ENCODE data around the gene OSBPL10.
"Not testable (repeated sequence)": the region's sequence is repeated elsewhere in the genome, so short reads cannot be mapped to it uniquely, and the experiment has no call there.

Gene OSBPL10

DNA sequence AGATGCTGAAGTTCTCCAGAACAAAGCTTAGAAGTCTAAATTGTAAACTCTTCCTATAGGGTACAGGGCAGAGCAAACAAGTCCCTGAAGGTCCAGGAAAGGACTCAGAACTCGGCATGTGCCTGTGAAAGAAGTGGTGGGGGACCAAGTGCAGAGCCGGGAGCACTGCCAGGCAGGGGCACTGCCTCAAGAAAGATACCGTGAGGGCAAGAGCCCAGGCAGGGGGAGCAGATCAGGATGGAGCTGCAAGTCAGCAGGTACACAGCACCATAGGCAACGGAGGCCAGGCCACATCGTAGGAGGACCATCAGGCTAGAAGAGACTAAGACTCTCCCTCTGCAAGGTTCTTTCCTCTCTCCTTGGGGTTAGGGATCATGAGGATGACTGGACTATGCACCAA lies 191.6 kb downstream of the OSBPL10 start:
- Mint-ChIP-seq H3K9me3 (no peaks in the 10 kb centered on the region), H3K36me3 (no peaks in the 10 kb centered on the region), H3K27me3 (no peaks in the 10 kb centered on the region), H3K27ac (no peak overlapping the region), H3K4me3 (no peak overlapping the region), H3K4me1 (no peaks in the 10 kb centered on the region)

DNA sequence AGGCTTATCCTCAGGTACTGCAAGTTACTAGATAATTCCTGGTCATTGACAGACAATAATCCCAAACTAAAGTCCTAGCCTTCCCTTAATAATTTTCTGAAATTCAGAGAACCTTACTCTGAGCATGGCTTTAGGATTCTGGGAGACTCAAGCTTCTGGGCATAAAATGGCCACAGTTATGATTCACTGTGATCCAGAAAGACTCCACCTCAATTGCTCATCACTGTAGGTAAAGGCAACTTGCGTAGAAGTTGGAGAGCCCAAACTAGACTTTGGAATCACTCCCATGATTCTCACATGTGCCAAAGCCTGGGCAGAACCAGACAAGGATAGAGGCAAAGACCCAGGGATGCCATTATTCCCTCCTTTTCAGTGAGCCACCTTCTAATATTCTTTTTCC lies 195.3 kb downstream of the OSBPL10 start:
- no peak overlapping the region for H3K27ac Mint-ChIP-seq
- H3K4me3 Mint-ChIP-seq, result no peak overlapping the region
- H3K27me3 Mint-ChIP-seq, result no peaks in the 10 kb centered on the region
- H3K4me1 Mint-ChIP-seq, result no peaks in the 10 kb centered on the region
- no peaks in the 10 kb centered on the region for H3K36me3 Mint-ChIP-seq
- H3K9me3 Mint-ChIP-seq, result no peaks in the 10 kb centered on the region

DNA sequence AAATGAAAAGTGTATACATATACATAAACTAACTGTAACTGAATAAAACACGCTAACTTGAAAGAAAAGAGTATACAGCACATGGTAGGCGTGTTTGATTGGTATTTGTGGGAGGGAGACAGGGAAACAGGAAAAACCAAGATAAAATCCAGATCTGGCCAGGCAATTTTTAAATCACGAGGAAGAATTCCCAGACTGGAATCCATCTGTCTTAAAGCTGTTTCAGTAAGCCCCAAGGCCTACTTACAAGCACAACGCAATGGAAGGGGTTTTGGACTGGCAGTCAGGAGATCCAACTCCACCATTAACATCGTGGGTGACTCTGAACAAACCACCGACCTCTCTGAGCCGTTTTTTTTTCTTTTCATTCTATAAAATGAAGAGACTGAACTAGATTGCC lies 195.8 kb downstream of the OSBPL10 start:
- Mint-ChIP-seq H3K27me3 (no peaks in the 10 kb centered on the region), H3K36me3 (no peaks in the 10 kb centered on the region), H3K9me3 (no peaks in the 10 kb centered on the region), H3K27ac (no peak overlapping the region), H3K4me1 (no peaks in the 10 kb centered on the region), H3K4me3 (no peak overlapping the region)

DNA sequence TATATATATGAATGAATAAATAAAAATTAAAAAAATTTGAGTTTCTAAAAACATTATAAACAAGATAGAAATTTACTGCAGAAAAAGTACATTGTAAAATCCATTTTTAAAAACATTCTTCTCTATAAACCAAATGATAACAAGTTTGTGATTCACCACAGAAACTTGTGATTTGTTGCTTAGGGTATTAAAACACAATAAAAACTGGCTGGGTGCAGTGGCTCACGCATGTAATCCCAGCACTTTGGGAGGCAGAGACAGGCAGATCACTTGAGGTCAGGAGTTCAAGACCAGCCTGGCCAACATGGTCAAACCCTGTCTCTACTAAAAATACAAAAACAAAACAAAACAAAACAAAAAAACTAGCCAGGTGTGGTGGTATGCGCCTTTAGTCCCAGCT lies 197.2 kb downstream of the OSBPL10 start:
- not testable (repeated sequence) for H3K9me3 Mint-ChIP-seq, H3K36me3 Mint-ChIP-seq, H3K27ac Mint-ChIP-seq, H3K4me3 Mint-ChIP-seq, H3K27me3 Mint-ChIP-seq, H3K4me1 Mint-ChIP-seq

DNA sequence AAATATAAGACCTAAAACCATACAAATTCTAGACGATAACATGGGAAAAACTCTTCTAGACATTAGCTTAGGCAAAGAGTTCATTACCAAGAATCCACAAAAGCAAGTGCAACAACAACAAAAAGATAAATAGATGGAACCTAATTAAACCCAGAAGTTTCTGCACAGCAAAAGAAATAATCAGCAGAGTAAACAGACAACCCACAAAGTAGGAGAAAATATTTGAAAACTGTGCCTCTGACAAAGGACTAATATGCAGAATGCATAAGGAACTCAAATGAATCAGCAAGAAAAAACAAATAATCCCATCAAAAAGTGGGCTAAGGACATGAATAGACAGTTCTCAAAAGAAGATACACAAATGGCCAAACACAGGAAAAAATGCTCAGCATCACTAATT lies 198.8 kb downstream of the OSBPL10 start:
- not testable (repeated sequence) for H3K9me3 Mint-ChIP-seq, H3K36me3 Mint-ChIP-seq, H3K27ac Mint-ChIP-seq, H3K27me3 Mint-ChIP-seq, H3K4me1 Mint-ChIP-seq, H3K4me3 Mint-ChIP-seq

DNA sequence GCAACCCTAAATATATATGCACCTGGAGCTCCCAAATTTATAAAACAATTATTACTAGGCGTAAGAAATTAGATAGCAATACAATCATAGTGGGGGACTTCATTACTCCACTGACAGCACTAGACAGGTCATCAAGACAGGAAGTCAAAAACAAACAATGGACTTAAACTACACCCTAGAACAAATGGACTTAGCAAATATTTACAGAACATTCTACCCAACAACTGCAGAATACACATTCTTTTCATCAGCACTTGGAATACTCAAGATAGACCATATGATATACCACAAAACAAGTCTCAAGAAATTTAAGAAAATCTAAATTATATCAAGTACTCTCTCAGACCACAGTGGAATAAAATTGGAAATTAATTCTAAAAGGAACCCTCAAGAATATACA lies 201.5 kb downstream of the OSBPL10 start:
- H3K27me3 Mint-ChIP-seq, result no peaks in the 10 kb centered on the region
- no peaks in the 10 kb centered on the region for H3K9me3 Mint-ChIP-seq
- H3K4me3 Mint-ChIP-seq, result no peak overlapping the region
- H3K36me3 Mint-ChIP-seq, result peaks cover 4% of the 10 kb centered on the region
- no peaks in the 10 kb centered on the region for H3K4me1 Mint-ChIP-seq
- no peak overlapping the region for H3K27ac Mint-ChIP-seq

DNA sequence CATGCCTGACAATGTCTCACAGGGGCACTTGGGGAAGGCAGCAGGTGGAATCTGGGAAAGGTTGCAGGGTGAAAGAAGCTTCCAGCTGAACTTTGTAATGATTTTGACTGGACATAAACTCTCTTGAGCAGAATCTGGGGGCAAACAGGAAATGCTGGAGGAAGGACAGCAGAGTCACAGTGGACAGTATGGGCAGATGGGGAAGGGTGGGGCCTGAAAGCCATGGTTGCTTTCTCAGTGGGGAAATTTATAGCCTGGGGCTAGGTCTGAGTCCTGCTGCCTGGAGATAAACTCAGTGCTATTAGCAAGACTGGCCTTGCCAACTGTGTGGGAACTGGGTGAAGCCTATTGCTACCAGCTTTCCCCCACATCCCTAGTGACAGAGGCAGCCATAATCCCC lies 203.2 kb downstream of the OSBPL10 start:
- H3K9me3 Mint-ChIP-seq, result no peaks in the 10 kb centered on the region
- H3K4me1 Mint-ChIP-seq, result no peaks in the 10 kb centered on the region
- no peak overlapping the region for H3K4me3 Mint-ChIP-seq
- no peak overlapping the region for H3K27ac Mint-ChIP-seq
- H3K27me3 Mint-ChIP-seq, result no peaks in the 10 kb centered on the region
- peaks cover 4% of the 10 kb centered on the region for H3K36me3 Mint-ChIP-seq

DNA sequence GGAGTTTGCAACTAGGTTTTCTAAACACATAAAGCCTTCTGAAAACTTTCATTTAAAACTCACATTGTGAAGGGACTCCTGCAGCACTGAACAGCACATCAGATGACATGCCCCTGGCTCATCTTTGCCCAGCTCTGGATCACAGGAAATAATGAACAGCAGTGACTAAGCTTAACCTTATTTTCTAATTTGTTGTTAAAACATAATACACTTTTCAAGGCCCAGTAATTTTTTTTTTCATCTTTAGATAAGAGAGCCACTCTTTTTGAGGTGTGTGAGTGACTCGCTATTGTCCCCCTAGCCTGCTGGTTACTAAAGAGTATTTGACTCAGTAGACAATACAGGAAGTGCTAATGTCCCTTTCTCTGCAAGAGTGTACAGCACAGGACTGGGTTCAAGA lies 204.0 kb downstream of the OSBPL10 start:
- no peaks in the 10 kb centered on the region for H3K27me3 Mint-ChIP-seq
- H3K4me3 Mint-ChIP-seq, result no peak overlapping the region
- peaks cover 4% of the 10 kb centered on the region for H3K36me3 Mint-ChIP-seq
- no peaks in the 10 kb centered on the region for H3K9me3 Mint-ChIP-seq
- H3K27ac Mint-ChIP-seq, result no peak overlapping the region
- H3K4me1 Mint-ChIP-seq, result peaks cover 3% of the 10 kb centered on the region

DNA sequence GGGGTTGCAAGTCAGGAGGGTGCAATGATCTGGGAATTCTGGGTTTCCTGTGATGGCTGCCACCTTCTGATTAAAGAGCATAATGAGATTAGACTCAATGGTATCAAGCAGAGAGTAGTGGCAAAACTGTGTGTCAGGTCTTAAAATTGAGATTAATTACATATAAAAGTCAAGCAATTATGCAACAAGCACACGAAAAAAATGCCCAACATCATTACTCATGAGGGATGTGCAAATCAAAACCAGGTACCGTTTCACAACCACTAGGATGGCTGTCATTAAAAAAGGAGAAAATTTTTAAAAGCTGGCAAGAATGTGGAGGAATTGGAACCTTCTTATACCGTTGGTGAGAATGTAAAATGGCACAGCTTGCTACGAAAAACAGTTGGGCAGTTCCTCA lies 205.0 kb downstream of the OSBPL10 start:
- Mint-ChIP-seq H3K27ac (peak overlapping the region; percentile 19), H3K4me1 (peaks cover 3% of the 10 kb centered on the region), H3K4me3 (no peak overlapping the region), H3K36me3 (peaks cover 4% of the 10 kb centered on the region), H3K9me3 (no peaks in the 10 kb centered on the region), H3K27me3 (no peaks in the 10 kb centered on the region)

DNA sequence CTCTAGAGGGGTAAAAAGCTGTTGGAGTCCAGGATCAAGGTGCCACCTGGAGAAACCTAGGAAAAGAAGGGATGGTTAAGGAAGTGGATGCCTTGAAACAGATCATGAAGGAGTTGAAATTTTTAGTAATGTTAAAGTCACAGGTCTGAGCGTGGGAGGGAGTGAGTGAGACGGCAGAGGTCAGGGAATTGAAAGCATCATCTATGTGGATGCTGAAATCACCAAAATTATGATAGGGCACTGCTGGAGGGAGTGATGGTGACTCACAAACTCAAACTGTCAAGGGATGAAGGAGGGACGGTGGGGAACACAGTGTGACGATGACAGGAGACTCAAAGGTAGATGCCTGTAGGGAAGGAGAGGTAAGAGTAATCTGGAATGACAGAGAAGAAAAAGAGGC lies 205.7 kb downstream of the OSBPL10 start:
- Mint-ChIP-seq H3K4me3 (no peak overlapping the region), H3K27me3 (no peaks in the 10 kb centered on the region), H3K9me3 (no peaks in the 10 kb centered on the region), H3K4me1 (peaks cover 3% of the 10 kb centered on the region), H3K27ac (no peak overlapping the region), H3K36me3 (peaks cover 4% of the 10 kb centered on the region)

DNA sequence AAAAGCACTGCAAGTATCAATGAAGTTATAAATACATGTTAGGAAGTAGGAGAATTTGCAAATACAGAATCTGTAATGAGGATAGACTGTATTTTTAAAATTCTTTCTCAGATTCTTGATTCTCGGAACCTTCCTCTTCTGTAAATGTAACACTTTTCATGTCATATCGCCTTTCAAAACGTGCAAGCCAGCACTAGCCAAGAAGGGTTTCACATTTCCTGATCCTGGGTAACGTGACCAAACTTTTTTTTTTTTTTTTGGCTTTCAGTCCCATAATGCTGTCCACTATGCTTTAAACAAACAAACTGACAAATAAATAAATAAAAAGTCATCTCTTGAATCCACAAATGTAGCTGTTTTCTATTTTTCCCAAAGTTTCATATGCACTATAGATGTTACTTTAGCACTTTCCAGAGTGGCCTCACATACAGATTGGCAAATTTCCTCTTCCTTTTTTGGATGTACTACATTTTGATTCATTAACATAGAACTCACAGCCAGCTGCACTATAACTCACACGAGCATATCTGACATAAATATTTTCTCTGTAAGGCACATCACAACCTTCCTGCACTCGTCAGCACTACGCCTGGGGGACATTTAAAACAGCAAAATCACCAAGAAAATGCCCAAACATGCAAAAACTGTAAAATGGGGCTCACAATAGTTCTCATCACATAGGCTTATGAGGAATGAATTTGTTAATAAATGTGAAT lies 208.1 kb downstream of the OSBPL10 start:
- Mint-ChIP-seq H3K4me3 (no peak overlapping the region), H3K27me3 (no peaks in the 10 kb centered on the region), H3K9me3 (no peaks in the 10 kb centered on the region), H3K36me3 (no peaks in the 10 kb centered on the region), H3K4me1 (peaks cover 9% of the 10 kb centered on the region), H3K27ac (peak overlapping the region; percentile 1)

DNA sequence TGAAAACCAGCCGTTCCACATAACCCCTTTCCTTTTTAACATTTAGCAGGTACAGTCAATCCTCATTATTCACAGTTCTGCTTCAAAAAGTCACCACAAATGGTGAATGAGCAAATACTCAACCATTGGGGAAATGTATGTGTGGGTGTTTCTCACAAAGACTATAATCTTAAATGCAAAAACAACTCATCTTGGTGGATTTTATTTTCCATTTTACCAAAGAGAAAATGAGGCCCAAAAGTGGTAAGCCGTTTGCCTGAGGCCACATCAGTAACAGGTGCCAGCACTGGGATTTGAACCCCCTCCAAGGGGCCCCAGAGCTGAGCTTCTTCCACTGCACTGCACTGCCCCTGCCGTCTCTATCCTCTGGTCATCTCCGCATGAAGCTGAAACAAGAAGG lies 208.8 kb downstream of the OSBPL10 start:
- no peaks in the 10 kb centered on the region for H3K27me3 Mint-ChIP-seq
- no peaks in the 10 kb centered on the region for H3K9me3 Mint-ChIP-seq
- peaks cover 9% of the 10 kb centered on the region for H3K4me1 Mint-ChIP-seq
- no peaks in the 10 kb centered on the region for H3K36me3 Mint-ChIP-seq
- no peak overlapping the region for H3K27ac Mint-ChIP-seq
- H3K4me3 Mint-ChIP-seq, result no peak overlapping the region

DNA sequence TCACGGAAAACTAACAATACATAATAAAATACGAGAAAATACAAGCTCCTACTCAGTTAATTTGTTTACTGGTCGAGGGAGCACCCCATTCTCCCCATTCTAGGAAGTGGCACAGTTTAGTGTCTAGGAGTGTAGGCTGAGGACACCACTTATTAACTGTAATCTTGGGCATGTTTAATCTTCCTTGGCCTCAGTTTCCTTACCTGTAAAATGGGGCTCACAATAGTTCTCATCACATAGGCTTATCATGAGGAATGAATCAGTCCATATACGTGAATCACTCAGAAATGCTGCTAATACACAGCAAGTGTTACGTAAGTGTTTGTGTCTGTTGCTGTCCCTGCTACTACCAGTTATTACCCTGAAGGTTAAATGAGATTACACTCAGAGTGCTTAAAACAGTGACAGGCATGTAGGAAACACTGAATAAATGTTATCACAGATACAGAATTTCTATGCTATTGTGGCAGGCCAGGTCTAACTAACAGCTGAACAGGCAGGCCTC lies 210.2 kb downstream of the OSBPL10 start:
- Mint-ChIP-seq H3K4me1 (peaks cover 9% of the 10 kb centered on the region), H3K4me3 (no peak overlapping the region), H3K27me3 (no peaks in the 10 kb centered on the region), H3K9me3 (no peaks in the 10 kb centered on the region), H3K27ac (no peak overlapping the region), H3K36me3 (no peaks in the 10 kb centered on the region)

DNA sequence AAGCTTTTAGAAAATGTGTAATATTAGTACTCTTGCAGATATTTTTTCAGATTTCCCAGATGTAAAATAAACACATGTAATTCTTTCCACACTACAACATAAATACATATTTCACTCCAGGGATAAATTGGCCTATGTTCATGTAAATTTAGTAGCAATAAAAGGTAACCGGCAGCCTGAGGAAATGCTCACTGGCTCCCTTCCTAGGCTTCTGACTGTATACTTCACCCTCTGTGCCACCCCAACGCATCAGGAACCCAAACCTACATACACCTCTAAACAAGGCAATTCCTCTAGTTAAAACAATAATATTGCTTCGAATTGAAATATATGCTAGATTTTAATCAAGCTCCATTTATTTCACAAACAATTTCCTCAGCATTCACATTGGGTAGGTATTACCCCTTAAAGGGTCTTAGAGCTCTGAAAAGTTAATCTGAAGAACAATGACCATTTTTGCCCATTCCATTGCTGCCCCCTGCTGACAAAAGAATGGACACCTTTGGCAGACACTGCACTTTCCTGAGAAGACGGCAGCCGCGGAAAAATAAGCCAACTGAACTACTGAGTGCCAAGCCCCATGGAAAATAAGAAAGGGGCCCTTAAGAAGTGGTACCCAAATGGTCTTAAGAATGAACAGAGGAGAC lies 212.5 kb downstream of the OSBPL10 start:
- Mint-ChIP-seq H3K4me1 (peaks cover 9% of the 10 kb centered on the region), H3K27ac (peak overlapping the region; percentile 71), H3K36me3 (no peaks in the 10 kb centered on the region), H3K4me3 (no peak overlapping the region), H3K27me3 (no peaks in the 10 kb centered on the region), H3K9me3 (no peaks in the 10 kb centered on the region)

DNA sequence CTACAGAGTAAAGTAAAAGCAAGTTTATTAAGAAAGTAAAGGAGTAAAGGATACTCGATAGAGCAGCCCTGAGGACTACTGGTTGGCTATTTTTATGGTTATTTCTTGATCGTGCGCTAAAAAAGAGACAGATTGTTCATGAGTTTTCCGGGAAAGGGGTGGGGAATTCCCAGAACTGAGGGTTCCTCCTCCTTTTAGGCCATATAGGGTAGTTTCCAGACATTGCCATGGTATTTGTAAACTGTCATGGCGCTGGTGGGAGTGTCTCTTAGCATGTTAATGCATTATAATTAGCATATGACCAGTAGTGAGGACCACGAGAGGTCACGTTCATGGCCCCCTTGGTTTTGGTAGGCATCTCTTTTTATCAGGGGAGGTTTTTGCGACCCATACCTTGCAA lies 213.1 kb downstream of the OSBPL10 start:
- no peak overlapping the region for H3K4me3 Mint-ChIP-seq

DNA sequence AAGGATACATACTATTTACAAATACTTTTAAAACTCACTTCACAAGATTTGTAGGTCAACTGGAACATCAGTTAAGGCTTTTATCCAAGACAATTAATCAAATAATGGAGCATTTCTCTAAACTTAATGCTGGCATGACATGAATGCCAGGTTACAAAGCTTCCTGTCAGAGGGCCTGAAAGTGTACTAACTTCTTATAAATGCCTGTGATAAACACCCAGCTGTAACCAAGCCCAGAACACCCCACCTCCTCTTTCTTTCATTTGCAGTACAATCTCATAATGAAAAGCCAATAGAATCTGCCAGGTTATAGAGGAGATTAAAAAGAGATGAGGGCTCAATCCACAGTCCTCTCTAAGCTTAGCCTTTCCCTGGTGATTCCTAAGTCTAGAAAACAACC lies 214.4 kb downstream of the OSBPL10 start:
- Mint-ChIP-seq H3K9me3 (no peaks in the 10 kb centered on the region), H3K4me1 (peaks cover 5% of the 10 kb centered on the region), H3K4me3 (no peak overlapping the region), H3K36me3 (no peaks in the 10 kb centered on the region), H3K27me3 (no peaks in the 10 kb centered on the region), H3K27ac (no peak overlapping the region)

More for the DNA sequence above, 213.1 kb downstream of the OSBPL10 start:
- Mint-ChIP-seq H3K4me1 (peaks cover 9% of the 10 kb centered on the region), H3K27ac (no peak overlapping the region), H3K27me3 (no peaks in the 10 kb centered on the region), H3K36me3 (no peaks in the 10 kb centered on the region), H3K9me3 (no peaks in the 10 kb centered on the region)

DNA sequence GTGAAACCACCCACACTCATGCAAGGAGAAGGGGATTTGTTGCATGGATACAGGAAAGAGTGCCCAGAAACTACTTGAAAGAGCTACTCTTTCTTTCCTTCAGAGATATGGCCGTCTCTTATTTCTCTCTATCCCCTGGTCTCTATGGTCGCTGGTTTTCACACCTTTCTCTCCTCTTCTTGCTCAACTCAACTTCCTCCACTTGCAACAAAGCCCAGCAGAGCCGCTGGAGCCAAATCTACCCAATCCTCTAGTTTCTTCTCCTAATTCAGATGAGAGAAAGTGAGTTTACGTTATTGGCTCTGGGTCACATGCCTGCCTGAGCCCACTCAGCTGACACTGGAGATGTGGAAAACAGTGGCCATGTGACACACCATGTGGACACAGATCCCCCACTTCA lies 215.2 kb downstream of the OSBPL10 start:
- Mint-ChIP-seq H3K27me3 (no peaks in the 10 kb centered on the region), H3K4me1 (peaks cover 5% of the 10 kb centered on the region), H3K4me3 (no peak overlapping the region), H3K9me3 (no peaks in the 10 kb centered on the region), H3K27ac (no peak overlapping the region), H3K36me3 (no peaks in the 10 kb centered on the region)
